A549 treated with DMSO at 1 μM for 4 hours (cell line): ENCODE measurements around the gene OR13C5. TPM values are rescaled to one million over a fixed set of nuclear protein-coding genes. Genes with fewer than 3 reads are reported as not detected.

Experiments used
- total RNA-seq: library from RNA; stranded (reverse); fragments of 200-300 nt; extraction: Qiagen RNA extraction; gene quantifications from 5 replicates; pipeline ENCODE4 v1.2.3, GENCODE V29; 2022; ENCODE audit warnings: low read depth

The OR13C5 gene, protein sequence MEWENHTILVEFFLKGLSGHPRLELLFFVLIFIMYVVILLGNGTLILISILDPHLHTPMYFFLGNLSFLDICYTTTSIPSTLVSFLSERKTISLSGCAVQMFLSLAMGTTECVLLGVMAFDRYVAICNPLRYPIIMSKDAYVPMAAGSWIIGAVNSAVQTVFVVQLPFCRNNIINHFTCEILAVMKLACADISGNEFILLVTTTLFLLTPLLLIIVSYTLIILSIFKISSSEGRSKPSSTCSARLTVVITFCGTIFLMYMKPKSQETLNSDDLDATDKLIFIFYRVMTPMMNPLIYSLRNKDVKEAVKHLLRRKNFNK
- not detected in 5 replicates for total RNA-seq

GRCh38 chr9:104599313-104599712 is at the start of gene OR13C5:
Gene OR13C5, minus strand, starts transcription at chr9:104599413. Its CDS starts 0 bp downstream, at chr9:104599413.

DNA sequence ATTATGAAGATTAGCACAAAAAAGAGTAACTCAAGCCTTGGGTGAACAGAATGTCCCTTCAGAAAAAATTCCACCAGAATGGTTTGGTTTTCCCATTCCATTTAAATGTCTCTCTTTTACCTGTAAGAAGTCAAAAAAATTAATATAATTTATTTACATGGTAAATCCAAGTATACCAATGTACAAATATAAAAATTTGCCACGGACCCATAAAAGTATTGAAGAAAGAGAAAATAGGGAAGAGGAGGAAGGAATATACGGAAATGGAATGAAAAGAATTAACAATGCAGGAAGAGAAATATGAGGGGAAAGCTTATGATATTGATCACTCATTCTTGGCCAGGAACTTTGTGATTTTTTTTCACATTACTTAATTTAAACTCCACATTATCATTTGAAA is 18.9 kb upstream of the OR13C5 start, which contains the start of gene OR13C9:
Gene OR13C9 (minus strand): TSS at position 101 of the 400 bp plus-strand sequence. CDS start 0 bp downstream, at position 101.

DNA sequence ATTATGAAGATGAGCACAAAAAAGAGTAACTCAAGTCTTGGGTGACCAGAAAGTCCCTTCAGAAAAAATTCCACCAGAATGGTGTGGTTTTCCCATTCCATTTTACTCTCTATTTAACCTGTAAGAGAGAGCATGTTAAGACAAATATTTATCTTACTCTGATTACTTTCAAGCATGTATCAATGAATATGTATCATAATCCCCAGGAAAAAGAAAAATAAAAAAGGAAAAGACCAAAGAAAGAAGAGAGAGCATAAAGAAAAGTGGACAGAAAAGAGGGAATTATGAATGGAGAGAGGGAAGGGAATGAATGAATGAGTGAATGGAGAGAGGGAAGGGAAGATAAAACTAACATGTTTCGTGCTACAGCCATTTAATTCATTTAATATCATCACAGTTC is 6.3 kb upstream of the OR13C5 start, which contains the start of gene OR13C2:
Gene OR13C2 (minus strand): TSS at position 101 of the 400 bp plus-strand sequence. CDS start 0 bp downstream, at position 101.

GRCh38 chr9:104568868-104569267 is 30.3 kb downstream of the OR13C5 start, which contains the start of gene OR13C8:
Gene OR13C8, plus strand, starts transcription at chr9:104569168. Its CDS starts 0 bp downstream, at chr9:104569168.

Other genes starting within 250 kb of the OR13C5 start
- gene OR13F1, start 95.2 kb downstream of the OR13C5 start, total RNA-seq, result not detected in 5 replicates
- not detected in 5 replicates for gene OR13C4, start 72.2 kb downstream of the OR13C5 start, total RNA-seq
- gene OR13C3, start 62.6 kb downstream of the OR13C5 start, total RNA-seq, result not detected in 5 replicates
- gene OR13C8, start 30.2 kb downstream of the OR13C5 start, total RNA-seq, result not detected in 5 replicates
- not detected in 5 replicates for gene OR13C2, start 6.2 kb upstream of the OR13C5 start, total RNA-seq
- gene OR13C9, start 18.8 kb upstream of the OR13C5 start, total RNA-seq, result not detected in 5 replicates
- not detected in 5 replicates for gene OR13D1, start 95.1 kb upstream of the OR13C5 start, total RNA-seq
- gene NIPSNAP3A, start 148.3 kb upstream of the OR13C5 start, total RNA-seq, result 10.7 to 17.1 TPM (median 13.8 TPM) in 5 replicates
- gene NIPSNAP3B, start 164.7 kb upstream of the OR13C5 start, total RNA-seq, result 0.50 to 1.3 TPM (median 0.69 TPM) in 5 replicates